ENCODE data around the gene NTHL1. TPM values are rescaled to one million over a fixed set of nuclear protein-coding genes. Genes with fewer than 3 reads are reported as not detected.

The NTHL1 gene
- total and polyA plus RNA-seq, 9 of the 15 experiments (the other 6 are each of a cell fraction or from before 2014, with no cell fraction given): 1.1 to 58.8 (median 17.6) TPM

DNA sequence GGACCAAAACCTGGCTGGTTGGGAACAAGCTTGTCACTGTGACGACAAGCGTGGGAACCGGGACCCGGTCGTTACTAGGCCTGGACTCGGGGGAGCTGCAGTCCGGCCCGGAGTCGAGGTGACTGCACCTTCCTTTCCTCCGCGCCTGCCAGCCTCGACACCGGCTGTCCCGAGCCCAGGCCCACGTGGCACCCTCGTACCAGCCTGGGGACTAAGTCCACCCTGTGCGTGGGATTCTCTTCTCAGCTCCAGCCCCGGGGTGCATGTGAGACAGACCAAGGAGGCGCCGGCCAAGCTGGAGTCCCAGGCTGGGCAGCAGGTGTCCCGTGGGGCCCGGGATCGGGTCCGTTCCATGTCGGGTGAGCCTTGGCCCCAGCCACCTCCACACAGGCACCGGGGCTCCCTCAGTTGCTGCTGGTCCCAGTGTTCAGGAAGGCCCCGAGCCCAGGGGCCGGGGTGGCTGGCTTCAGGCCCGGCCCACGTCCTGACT, 31.7 kb upstream of the NTHL1 start:
- POLR2A ChIA-PET: interaction anchor here (0.6 to 1.8 kb wide), 2 partner anchors 76 to 1994 kb away, joined by 3 to 8 read pairs; partner anchors contain the start of gene TRAF7
- TF ChIP-seq, protein P1, sequence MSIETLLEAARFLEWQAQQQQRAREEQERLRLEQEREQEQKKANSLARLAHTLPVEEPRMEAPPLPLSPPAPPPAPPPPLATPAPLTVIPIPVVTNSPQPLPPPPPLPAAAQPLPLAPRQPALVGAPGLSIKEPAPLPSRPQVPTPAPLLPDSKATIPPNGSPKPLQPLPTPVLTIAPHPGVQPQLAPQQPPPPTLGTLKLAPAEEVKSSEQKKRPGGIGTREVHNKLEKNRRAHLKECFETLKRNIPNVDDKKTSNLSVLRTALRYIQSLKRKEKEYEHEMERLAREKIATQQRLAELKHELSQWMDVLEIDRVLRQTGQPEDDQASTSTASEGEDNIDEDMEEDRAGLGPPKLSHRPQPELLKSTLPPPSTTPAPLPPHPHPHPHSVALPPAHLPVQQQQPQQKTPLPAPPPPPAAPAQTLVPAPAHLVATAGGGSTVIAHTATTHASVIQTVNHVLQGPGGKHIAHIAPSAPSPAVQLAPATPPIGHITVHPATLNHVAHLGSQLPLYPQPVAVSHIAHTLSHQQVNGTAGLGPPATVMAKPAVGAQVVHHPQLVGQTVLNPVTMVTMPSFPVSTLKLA (conservative IDR thresholded peaks at IDR 0.05): no peak
- TF ChIP-seq KDM1A (IDR thresholded peaks at IDR 0.05) (no peak), PHB (CRISPR knock-in tag; IDR thresholded peaks at IDR 0.05) (no peak), BDP1 (IDR thresholded peaks at IDR 0.05; ENCODE audit: insufficient read depth, insufficient read length) (no peak), ZNF780A (CRISPR knock-in tag; IDR thresholded peaks at IDR 0.05) (no peak), ZBTB8A (IDR thresholded peaks at IDR 0.05; ENCODE audit: partially characterized antibody) (no peak), RB1 (IDR thresholded peaks at IDR 0.05; ENCODE audit: low read depth) (no peak), HDGF (IDR thresholded peaks at IDR 0.05) (no peak)
- TF ChIP-seq, protein P2, sequence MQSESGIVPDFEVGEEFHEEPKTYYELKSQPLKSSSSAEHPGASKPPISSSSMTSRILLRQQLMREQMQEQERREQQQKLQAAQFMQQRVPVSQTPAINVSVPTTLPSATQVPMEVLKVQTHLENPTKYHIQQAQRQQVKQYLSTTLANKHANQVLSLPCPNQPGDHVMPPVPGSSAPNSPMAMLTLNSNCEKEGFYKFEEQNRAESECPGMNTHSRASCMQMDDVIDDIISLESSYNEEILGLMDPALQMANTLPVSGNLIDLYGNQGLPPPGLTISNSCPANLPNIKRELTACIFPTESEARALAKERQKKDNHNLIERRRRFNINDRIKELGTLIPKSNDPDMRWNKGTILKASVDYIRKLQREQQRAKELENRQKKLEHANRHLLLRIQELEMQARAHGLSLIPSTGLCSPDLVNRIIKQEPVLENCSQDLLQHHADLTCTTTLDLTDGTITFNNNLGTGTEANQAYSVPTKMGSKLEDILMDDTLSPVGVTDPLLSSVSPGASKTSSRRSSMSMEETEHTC (IDR thresholded peaks at IDR 0.05): no peak
- TF ChIP-seq, protein P3, sequence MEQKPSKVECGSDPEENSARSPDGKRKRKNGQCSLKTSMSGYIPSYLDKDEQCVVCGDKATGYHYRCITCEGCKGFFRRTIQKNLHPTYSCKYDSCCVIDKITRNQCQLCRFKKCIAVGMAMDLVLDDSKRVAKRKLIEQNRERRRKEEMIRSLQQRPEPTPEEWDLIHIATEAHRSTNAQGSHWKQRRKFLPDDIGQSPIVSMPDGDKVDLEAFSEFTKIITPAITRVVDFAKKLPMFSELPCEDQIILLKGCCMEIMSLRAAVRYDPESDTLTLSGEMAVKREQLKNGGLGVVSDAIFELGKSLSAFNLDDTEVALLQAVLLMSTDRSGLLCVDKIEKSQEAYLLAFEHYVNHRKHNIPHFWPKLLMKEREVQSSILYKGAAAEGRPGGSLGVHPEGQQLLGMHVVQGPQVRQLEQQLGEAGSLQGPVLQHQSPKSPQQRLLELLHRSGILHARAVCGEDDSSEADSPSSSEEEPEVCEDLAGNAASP (IDR thresholded peaks at IDR 0.05): no peak
- TF ChIP-seq, protein P4, sequence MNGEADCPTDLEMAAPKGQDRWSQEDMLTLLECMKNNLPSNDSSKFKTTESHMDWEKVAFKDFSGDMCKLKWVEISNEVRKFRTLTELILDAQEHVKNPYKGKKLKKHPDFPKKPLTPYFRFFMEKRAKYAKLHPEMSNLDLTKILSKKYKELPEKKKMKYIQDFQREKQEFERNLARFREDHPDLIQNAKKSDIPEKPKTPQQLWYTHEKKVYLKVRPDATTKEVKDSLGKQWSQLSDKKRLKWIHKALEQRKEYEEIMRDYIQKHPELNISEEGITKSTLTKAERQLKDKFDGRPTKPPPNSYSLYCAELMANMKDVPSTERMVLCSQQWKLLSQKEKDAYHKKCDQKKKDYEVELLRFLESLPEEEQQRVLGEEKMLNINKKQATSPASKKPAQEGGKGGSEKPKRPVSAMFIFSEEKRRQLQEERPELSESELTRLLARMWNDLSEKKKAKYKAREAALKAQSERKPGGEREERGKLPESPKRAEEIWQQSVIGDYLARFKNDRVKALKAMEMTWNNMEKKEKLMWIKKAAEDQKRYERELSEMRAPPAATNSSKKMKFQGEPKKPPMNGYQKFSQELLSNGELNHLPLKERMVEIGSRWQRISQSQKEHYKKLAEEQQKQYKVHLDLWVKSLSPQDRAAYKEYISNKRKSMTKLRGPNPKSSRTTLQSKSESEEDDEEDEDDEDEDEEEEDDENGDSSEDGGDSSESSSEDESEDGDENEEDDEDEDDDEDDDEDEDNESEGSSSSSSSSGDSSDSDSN (IDR thresholded peaks at IDR 0.05; ENCODE audit: borderline replicate concordance in 1 of 2, low read depth in 2 of 2, low read length in 2 of 2): no peak
- intact Hi-C loops (cut with micrococcal nuclease) (no loop called here), in situ Hi-C loops (cut with MboI) (no loop called here)
- Histone ChIP-seq H4K20me1 (replicated peaks; ENCODE audit: control insufficient read depth, insufficient read depth, low read length) (no peaks in the 10 kb centered on the region), H3K9me1 (ENCODE audit: control insufficient read depth, insufficient read depth, low read length) (no peaks in the 10 kb centered on the region), H3K27me3 (ENCODE audit: control insufficient read depth in 2 of 2, insufficient read depth in 2 of 2, low read length in 2 of 2) (no peaks in the 10 kb centered on the region), H3K9ac (ENCODE audit: insufficient read depth in 1 of 2, low read depth in 2 of 2, low read length in 2 of 2) (peak overlapping the region in 1 of 2 experiments; percentile 35; a peak in 1 of 4 replicates), H3K9me3 (replicated peaks; ENCODE audit: control insufficient read depth, insufficient read depth, low read depth, low read length) (no peaks in the 10 kb centered on the region), H3K27ac (ENCODE audit: extremely low read depth, low read depth, low read length) (no peak overlapping the region), H3K4me1 (replicated peaks in 1 of 2; ENCODE audit: control insufficient read depth in 2 of 2, insufficient read depth in 2 of 2, low read length in 2 of 2) (peaks cover 0 to 33% of the 10 kb centered on the region in 2 experiments; a peak in 2 of 5 replicates), H2AFZ (ENCODE audit: low read depth, low read length) (no peak overlapping the region), H3K4me3 (no peak overlapping the region), H3K4me2 (ENCODE audit: insufficient read depth, low read length) (no peak overlapping the region), H3K36me3 (ENCODE audit: control insufficient read depth, insufficient read depth, low read length) (peaks cover 41% of the 10 kb centered on the region; the same call in 1 of the 3 replicates), H3K79me2 (ENCODE audit: control insufficient read depth, insufficient read depth, low read length) (no peaks in the 10 kb centered on the region)
- WGBS (ENCODE audit: insufficient coverage, low coverage, missing lambda C conversion rate): 88% methylated on average over 20 of the region's 30 CpGs
- no TSS peak for BruUV-seq (replicated peaks)
- DNase-seq (ENCODE audit: extremely low read depth in 1 of 4, low spot score in 3 of 4) (no peak), FAIRE-seq (no peak), ATAC-seq (no peak)
- CTCF ChIA-PET (ENCODE audit: low intra/inter-chr PET ratio): no interaction called here

Data from K562 (cell line).